ENCODE measurements around the gene HNRNPLL. TPM values are rescaled to one million over a fixed set of nuclear protein-coding genes. Genes with fewer than 3 reads are reported as not detected.

The HNRNPLL gene
- total RNA-seq, 1 donor from 2014 or later: 56.8 TPM

- no peaks in the 10 kb centered on the region for H3K36me3 ChIP-seq
- no peaks in the 10 kb centered on the region for H3K9me3 ChIP-seq
- DNase-seq (no peak), ATAC-seq (no peak)
- H3K4me3 ChIP-seq: no peak overlapping the region
- TF ChIP-seq, protein P1, sequence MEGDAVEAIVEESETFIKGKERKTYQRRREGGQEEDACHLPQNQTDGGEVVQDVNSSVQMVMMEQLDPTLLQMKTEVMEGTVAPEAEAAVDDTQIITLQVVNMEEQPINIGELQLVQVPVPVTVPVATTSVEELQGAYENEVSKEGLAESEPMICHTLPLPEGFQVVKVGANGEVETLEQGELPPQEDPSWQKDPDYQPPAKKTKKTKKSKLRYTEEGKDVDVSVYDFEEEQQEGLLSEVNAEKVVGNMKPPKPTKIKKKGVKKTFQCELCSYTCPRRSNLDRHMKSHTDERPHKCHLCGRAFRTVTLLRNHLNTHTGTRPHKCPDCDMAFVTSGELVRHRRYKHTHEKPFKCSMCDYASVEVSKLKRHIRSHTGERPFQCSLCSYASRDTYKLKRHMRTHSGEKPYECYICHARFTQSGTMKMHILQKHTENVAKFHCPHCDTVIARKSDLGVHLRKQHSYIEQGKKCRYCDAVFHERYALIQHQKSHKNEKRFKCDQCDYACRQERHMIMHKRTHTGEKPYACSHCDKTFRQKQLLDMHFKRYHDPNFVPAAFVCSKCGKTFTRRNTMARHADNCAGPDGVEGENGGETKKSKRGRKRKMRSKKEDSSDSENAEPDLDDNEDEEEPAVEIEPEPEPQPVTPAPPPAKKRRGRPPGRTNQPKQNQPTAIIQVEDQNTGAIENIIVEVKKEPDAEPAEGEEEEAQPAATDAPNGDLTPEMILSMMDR (IDR thresholded peaks at IDR 0.05): no peak
- peak overlapping the region; percentile 48 for H3K27ac ChIP-seq
- H3K4me1 ChIP-seq: peaks cover 11% of the 10 kb centered on the region
- no peaks in the 10 kb centered on the region for H3K27me3 ChIP-seq
- intact Hi-C loops (cut with DNase I): no loop called here
Measured at GRCh38 chr2:38621018-38621417, 18.3 kb upstream of the HNRNPLL start.

DNA sequence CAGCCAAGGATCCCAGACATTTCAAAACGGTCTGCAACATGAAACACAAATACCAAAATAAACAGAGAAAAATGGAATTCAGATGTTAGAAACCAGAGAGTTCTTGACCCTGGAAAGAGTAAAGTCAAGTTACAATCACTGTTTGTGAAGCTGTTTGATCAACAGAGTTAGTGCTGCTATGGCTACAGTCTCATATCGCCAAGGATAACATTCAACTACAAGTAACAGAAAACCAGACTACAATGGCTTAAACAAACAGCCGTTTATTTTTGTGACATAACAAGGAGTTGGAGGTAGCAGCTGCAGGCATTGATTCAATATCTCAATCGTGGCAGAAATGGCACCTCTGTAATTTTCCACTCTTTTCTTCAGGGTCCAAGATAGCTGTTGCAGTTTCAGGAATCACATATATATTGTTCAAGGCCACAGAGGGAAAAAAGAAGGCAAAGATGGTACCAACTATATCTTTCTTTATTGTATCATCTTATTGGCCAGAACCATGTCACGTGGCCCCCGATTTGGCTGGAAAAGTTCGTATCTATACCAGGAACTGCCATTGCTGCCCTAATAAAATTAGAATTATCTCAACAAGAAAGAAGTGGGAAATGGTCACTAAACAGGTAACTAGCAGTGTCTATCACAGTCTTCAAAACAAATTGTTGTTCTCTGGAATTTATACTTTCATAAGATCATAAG is 17.7 kb upstream of the HNRNPLL start:
- peak overlapping the region; percentile 48 for H3K27ac ChIP-seq
- H3K4me1 ChIP-seq: peaks cover 11% of the 10 kb centered on the region
- ATAC-seq (no peak), DNase-seq (no peak)
- intact Hi-C loops (cut with DNase I): no loop called here
- H3K36me3 ChIP-seq: no peaks in the 10 kb centered on the region
- no peak overlapping the region for H3K4me3 ChIP-seq
- H3K27me3 ChIP-seq: no peaks in the 10 kb centered on the region
- TF ChIP-seq, protein P1 (IDR thresholded peaks at IDR 0.05): no peak
- H3K9me3 ChIP-seq: no peaks in the 10 kb centered on the region

- peak overlapping the region; percentile 48 for H3K27ac ChIP-seq
- no peaks in the 10 kb centered on the region for H3K9me3 ChIP-seq
- H3K4me1 ChIP-seq: peaks cover 11% of the 10 kb centered on the region
- no peaks in the 10 kb centered on the region for H3K36me3 ChIP-seq
- ATAC-seq (peak; percentile 75), DNase-seq (no peak)
- TF ChIP-seq, protein P1 (IDR thresholded peaks at IDR 0.05): no peak
- intact Hi-C loops (cut with DNase I): no loop called here
- no peak overlapping the region for H3K4me3 ChIP-seq
- H3K27me3 ChIP-seq: no peaks in the 10 kb centered on the region
Measured at GRCh38 chr2:38619458-38620164, 16.9 kb upstream of the HNRNPLL start.

DNA sequence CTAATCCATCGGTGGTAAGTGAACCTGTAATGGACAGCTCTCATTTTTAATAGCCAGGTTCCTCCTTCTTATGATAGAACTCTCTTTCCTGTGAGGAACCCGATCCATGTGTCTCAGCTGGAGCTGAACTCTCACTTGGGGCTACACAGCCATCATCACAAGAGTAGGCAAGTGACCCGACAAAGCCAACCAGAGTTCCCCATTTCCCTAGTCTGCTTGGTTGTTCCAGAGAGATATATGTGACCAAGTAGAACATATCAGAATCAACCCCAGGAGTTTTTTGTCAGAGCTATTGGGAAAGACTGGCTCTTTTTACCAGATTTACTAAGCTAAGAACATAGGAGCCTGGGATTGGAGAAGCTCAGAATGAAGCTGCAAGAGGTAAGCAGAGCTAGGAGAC is 14.6 kb upstream of the HNRNPLL start:
- no peak for ATAC-seq
- no peak overlapping the region for H3K4me3 ChIP-seq
- H3K27me3 ChIP-seq: no peaks in the 10 kb centered on the region
- no peaks in the 10 kb centered on the region for H3K9me3 ChIP-seq
- H3K27ac ChIP-seq: no peak overlapping the region
- intact Hi-C loops (cut with DNase I): no loop called here
- peaks cover 16% of the 10 kb centered on the region for H3K4me1 ChIP-seq
- H3K36me3 ChIP-seq: no peaks in the 10 kb centered on the region
- no peak for DNase-seq
- TF ChIP-seq, protein P1 (IDR thresholded peaks at IDR 0.05): no peak

DNA sequence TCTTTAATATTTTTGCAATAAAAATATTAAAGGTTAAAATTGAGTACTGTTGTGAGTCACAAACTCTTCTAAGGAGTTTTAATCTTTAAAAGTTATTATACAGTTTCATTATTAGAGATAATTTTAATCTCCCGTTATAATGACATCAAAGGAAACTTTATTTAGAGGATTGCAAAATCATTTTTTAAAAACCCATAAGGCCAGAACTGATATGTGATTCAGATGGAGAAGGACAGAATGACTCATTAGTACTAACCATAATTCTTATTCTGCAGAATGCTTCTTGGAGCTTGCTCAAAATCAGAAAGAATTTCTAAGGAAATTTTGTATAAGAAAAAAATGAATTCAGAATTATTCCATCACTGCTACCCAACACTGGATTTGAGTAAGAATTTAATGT is 12.5 kb upstream of the HNRNPLL start:
- Histone ChIP-seq H3K36me3 (no peaks in the 10 kb centered on the region), H3K27me3 (no peaks in the 10 kb centered on the region), H3K27ac (no peak overlapping the region), H3K4me3 (no peak overlapping the region), H3K4me1 (peaks cover 13% of the 10 kb centered on the region), H3K9me3 (no peaks in the 10 kb centered on the region)
- TF ChIP-seq, protein P1 (IDR thresholded peaks at IDR 0.05): no peak
- ATAC-seq: no peak
- intact Hi-C loops (cut with DNase I): no loop called here
- DNase-seq: no peak
